K562 (cell line): ENCODE data around the gene COASY. TPM values are rescaled to one million over a fixed set of nuclear protein-coding genes. Genes with fewer than 3 reads are reported as not detected.

ENCODE experiments used
- DDX20 ChIP-seq: fragments of 450-650 bp; IDR thresholded peaks from 2 replicates; pipeline ENCODE4 v1.6.1; 2016; ENCODE audit warnings: missing genetic modification characterization, low read depth, mild to moderate bottlenecking, missing compliant biosample characterization, moderate library complexity
- ESRRB ChIP-seq: fragments of 250-450 bp; sonication (Bioruptor Pico); IDR thresholded peaks from 2 replicates; pipeline ENCODE4 v1.5.0; 2020; ENCODE audit warnings: mild to moderate bottlenecking, moderate library complexity, borderline replicate concordance
- ETV5 ChIP-seq: sonication (generic); formaldehyde crosslinking; IDR thresholded peaks from 2 replicates; pipeline ENCODE4 v1.4.0; 2020; ENCODE audit warnings: low read depth, mild to moderate bottlenecking, missing genetic modification reagents
- FOXK1 ChIP-seq: sonication (generic); formaldehyde crosslinking; IDR thresholded peaks from 2 replicates; pipeline ENCODE4 v1.8.0; 2022; ENCODE audit warnings: missing genetic modification reagents, mild to moderate bottlenecking, borderline replicate concordance
- JUND ChIP-seq, 2 experiments: IDR thresholded peaks; 2 replicates in 1 of 2; 3 replicates in 1 of 2; pipeline ENCODE4 v1.6.1; 2011; ENCODE audit warnings: borderline replicate concordance in 2 of 2, low read depth in 2 of 2, low read length in 2 of 2, improper control_type of control experiment in 1 of 2, missing biosample characterization in 1 of 2, missing genetic modification characterization in 1 of 2, missing genetic modification reagents in 1 of 2
- KDM5B ChIP-seq: fragments of 200-600 bp; sonication (generic); IDR thresholded peaks from 2 replicates; pipeline ENCODE4 v1.6.1; 2012; ENCODE audit warnings: low read depth, mild to moderate bottlenecking, moderate library complexity, low read length, control low read depth, inconsistent platforms; ENCODE audit not compliant: insufficient replicate concordance
- MEIS2 ChIP-seq: fragments of 450-650 bp; IDR thresholded peaks from 2 replicates; pipeline ENCODE4 v1.6.1; 2014; ENCODE audit warnings: mild to moderate bottlenecking; ENCODE audit not compliant: partially characterized antibody
- MTA1 ChIP-seq: fragments of 450-650 bp; IDR thresholded peaks from 2 replicates; pipeline ENCODE4 v1.6.1; 2017; ENCODE audit warnings: borderline replicate concordance
- PML ChIP-seq: IDR thresholded peaks from 2 replicates; pipeline ENCODE4 v1.6.1; 2012; ENCODE audit warnings: low read length, inconsistent platforms
- POLR2AphosphoS5 ChIP-seq: IDR thresholded peaks from 2 replicates; pipeline ENCODE4 v1.6.1; 2011; ENCODE audit warnings: mild to moderate bottlenecking, low read depth, low read length, moderate library complexity; ENCODE audit not compliant: control insufficient read depth, insufficient read depth
- RB1 ChIP-seq: fragments of 450-650 bp; IDR thresholded peaks from 2 replicates; pipeline ENCODE4 v1.6.1; 2017; ENCODE audit warnings: low read depth, mild to moderate bottlenecking
- RCOR1 ChIP-seq, 2 experiments: IDR thresholded peaks; 2 replicates each; pipeline ENCODE4 v1.6.1; 2012; ENCODE audit warnings: low read depth in 2 of 2, low read length in 2 of 2, borderline replicate concordance in 1 of 2, improper control_type of control experiment in 1 of 2
- SIN3A ChIP-seq, 2 experiments: fragments of 150-350 bp in 1 of 2; IDR thresholded peaks; 2 replicates each; pipeline ENCODE4 v1.6.1; 2011 to 2016; ENCODE audit warnings: borderline replicate concordance in 2 of 2, low read depth in 2 of 2, low read length in 2 of 2, mild to moderate bottlenecking in 2 of 2, moderate library complexity in 2 of 2; ENCODE audit not compliant: control insufficient read depth in 1 of 2
- SMAD4 ChIP-seq: fragments of 250-450 bp; sonication (Bioruptor Pico); conservative IDR thresholded peaks from 2 replicates; pipeline ENCODE4 v1.8.0; 2021; ENCODE audit warnings: inconsistent platforms, mild to moderate bottlenecking, moderate library complexity
- TAF15 ChIP-seq: fragments of 200-400 bp; formaldehyde crosslinking; IDR thresholded peaks from 2 replicates; pipeline ENCODE4 v1.6.1; 2017; ENCODE audit warnings: mild to moderate bottlenecking, low read depth, low read length, moderate library complexity
- TCF3 ChIP-seq: sonication (generic); formaldehyde crosslinking; IDR thresholded peaks from 2 replicates; pipeline ENCODE4 v1.4.0; 2020; ENCODE audit warnings: mild to moderate bottlenecking, missing genetic modification reagents
- TEAD4 ChIP-seq, 2 experiments: sonication (generic) in 1 of 2; formaldehyde crosslinking in 1 of 2; IDR thresholded peaks; 2 replicates each; pipeline versions ENCODE4 v1.6.1 to v1.8.0; 2012 to 2022; ENCODE audit warnings: borderline replicate concordance in 1 of 2, inconsistent platforms in 1 of 2, low read length in 1 of 2, mild to moderate bottlenecking in 1 of 2, missing genetic modification reagents in 1 of 2
- ZBTB26 ChIP-seq: fragments of 450-650 bp; formaldehyde crosslinking; IDR thresholded peaks from 2 replicates; pipeline ENCODE4 v1.4.0; 2022; ENCODE audit warnings: missing genetic modification characterization
- ZBTB49 ChIP-seq: sonication (generic); formaldehyde crosslinking; IDR thresholded peaks from 2 replicates; pipeline ENCODE4 v1.8.0; 2022; ENCODE audit warnings: missing genetic modification reagents, mild to moderate bottlenecking, borderline replicate concordance
- ZNF639 ChIP-seq, 2 experiments: fragments of 200-800 bp in 1 of 2; sonication (Bioruptor generic) in 1 of 2; sonication (generic) in 1 of 2; formaldehyde crosslinking in 1 of 2; IDR thresholded peaks in 1 of 2; conservative IDR thresholded peaks in 1 of 2; 2 replicates each; pipeline versions ENCODE4 v1.5.0 to v1.6.1; 2016 to 2020; ENCODE audit warnings: missing compliant biosample characterization in 1 of 2, missing genetic modification characterization in 1 of 2, missing genetic modification reagents in 1 of 2
- polyA plus RNA-seq, 8 experiments: library from polyadenylated mRNA; depleted of rRNA in 4 of 8; stranded (reverse) in 5 of 8; unstranded in 3 of 8; fragments of >200 nt; fragmentation: Nextera tagmentation in 2 of 8; fragmentation: Illumina TruSeq in 1 of 8; extraction: Ambion mirVana in 2 of 8; extraction: Trizol in 1 of 8; gene quantifications; 2 replicates each; pipeline versions ENCODE4 v1.2.1 to v1.2.3, GENCODE V29; 2011 to 2014; ENCODE audit warnings: inconsistent platforms in 1 of 8, missing spikeins in 1 of 8
- total RNA-seq, 7 experiments: library from RNA; depleted of rRNA in 6 of 7; stranded (reverse); fragments of >200 nt in 6 of 7; fragmentation: Illumina TruSeq in 2 of 7; extraction: Trizol in 2 of 7; gene quantifications; 2 replicates each; pipeline versions ENCODE4 v1.2.1 to v1.2.3, GENCODE V29; 2011 to 2021; ENCODE audit warnings: low replicate concordance in 1 of 7

The COASY gene
- total and polyA plus RNA-seq, 9 of the 15 experiments (the other 6 are each of a cell fraction or from before 2014, with no cell fraction given) = 25.4 to 175 (median 62.3) TPM

GRCh38 chr17:42578282-42578869 is 16.4 kb downstream of the COASY start (continued):
- TF ChIP-seq TAF15 (no peak), SMAD4 (CRISPR knock-in tag) (peak; percentile 50; the same call in 1 of the 2 replicates), MTA1 (peak; percentile 44), ETV5 (CRISPR knock-in tag) (no peak), POLR2AphosphoS5 (peak; percentile 51; the same call in 1 of the 2 replicates), JUND (IDR thresholded peaks at IDR 0.05; ENCODE audit: borderline replicate concordance, low read depth, low read length) (peak; percentile 43; the same call in 1 of the 2 replicates), JUND (tag; IDR thresholded peaks at IDR 0.05; ENCODE audit: borderline replicate concordance, low read depth, low read length) (no peak; the same call in 2 of the 3 replicates), TCF3 (CRISPR knock-in tag) (peak; percentile 54), DDX20 (tag) (no peak), TEAD4 (IDR thresholded peaks at IDR 0.05; ENCODE audit: low read length) (peak; percentile 38; the same call in 1 of the 2 replicates), TEAD4 (CRISPR knock-in tag; IDR thresholded peaks at IDR 0.05; ENCODE audit: borderline replicate concordance) (no peak), ZBTB49 (CRISPR knock-in tag) (no peak), ZNF639 (CRISPR knock-in tag; conservative IDR thresholded peaks at IDR 0.05 in 1 of 2, IDR thresholded peaks at IDR 0.05 in 1 of 2) (no peak), RB1 (peak; percentile 41), KDM5B (peak; percentile 19), MEIS2 (peak; percentile 7), ZBTB26 (no peak), ESRRB (CRISPR knock-in tag) (no peak), FOXK1 (no peak), RCOR1 (IDR thresholded peaks at IDR 0.05; ENCODE audit: borderline replicate concordance in 1 of 2, low read depth in 2 of 2, low read length in 2 of 2) (peak in 1 of 2 experiments; percentile 23; a peak in 1 of 4 replicates), PML (no peak), SIN3A (IDR thresholded peaks at IDR 0.05; ENCODE audit: borderline replicate concordance in 2 of 2, control insufficient read depth in 1 of 2, low read depth in 2 of 2, low read length in 2 of 2) (0 out of 4 replicates have a peak, but pooled peaks of 1 of the 2 experiments have one; percentile 29)
